Measurements from ENCODE around the gene MARCHF9. TPM values are rescaled to one million over a fixed set of nuclear protein-coding genes. Genes with fewer than 3 reads are reported as not detected.

Gene MARCHF9
- total RNA-seq, 1 donor from 2014 or later: 20.0 TPM

GRCh38 chr12:57749061-57749460 lies 5.8 kb upstream of the MARCHF9 start:
- no peaks in the 10 kb centered on the region for H3K9me3 ChIP-seq
- H3K4me1 ChIP-seq: peaks cover 43% of the 10 kb centered on the region
- no peak for ATAC-seq
- no peaks in the 10 kb centered on the region for H3K27me3 ChIP-seq (ENCODE audit: low read depth)
- H3K36me3 ChIP-seq: peaks cover 46% of the 10 kb centered on the region
- TF ChIP-seq, protein P1, sequence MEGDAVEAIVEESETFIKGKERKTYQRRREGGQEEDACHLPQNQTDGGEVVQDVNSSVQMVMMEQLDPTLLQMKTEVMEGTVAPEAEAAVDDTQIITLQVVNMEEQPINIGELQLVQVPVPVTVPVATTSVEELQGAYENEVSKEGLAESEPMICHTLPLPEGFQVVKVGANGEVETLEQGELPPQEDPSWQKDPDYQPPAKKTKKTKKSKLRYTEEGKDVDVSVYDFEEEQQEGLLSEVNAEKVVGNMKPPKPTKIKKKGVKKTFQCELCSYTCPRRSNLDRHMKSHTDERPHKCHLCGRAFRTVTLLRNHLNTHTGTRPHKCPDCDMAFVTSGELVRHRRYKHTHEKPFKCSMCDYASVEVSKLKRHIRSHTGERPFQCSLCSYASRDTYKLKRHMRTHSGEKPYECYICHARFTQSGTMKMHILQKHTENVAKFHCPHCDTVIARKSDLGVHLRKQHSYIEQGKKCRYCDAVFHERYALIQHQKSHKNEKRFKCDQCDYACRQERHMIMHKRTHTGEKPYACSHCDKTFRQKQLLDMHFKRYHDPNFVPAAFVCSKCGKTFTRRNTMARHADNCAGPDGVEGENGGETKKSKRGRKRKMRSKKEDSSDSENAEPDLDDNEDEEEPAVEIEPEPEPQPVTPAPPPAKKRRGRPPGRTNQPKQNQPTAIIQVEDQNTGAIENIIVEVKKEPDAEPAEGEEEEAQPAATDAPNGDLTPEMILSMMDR (IDR thresholded peaks at IDR 0.05): no peak
- intact Hi-C loops (cut with DNase I): no loop called here
- no peak overlapping the region for H3K4me3 ChIP-seq
- no peak overlapping the region for H3K27ac ChIP-seq
- DNase-seq: no peak

DNA sequence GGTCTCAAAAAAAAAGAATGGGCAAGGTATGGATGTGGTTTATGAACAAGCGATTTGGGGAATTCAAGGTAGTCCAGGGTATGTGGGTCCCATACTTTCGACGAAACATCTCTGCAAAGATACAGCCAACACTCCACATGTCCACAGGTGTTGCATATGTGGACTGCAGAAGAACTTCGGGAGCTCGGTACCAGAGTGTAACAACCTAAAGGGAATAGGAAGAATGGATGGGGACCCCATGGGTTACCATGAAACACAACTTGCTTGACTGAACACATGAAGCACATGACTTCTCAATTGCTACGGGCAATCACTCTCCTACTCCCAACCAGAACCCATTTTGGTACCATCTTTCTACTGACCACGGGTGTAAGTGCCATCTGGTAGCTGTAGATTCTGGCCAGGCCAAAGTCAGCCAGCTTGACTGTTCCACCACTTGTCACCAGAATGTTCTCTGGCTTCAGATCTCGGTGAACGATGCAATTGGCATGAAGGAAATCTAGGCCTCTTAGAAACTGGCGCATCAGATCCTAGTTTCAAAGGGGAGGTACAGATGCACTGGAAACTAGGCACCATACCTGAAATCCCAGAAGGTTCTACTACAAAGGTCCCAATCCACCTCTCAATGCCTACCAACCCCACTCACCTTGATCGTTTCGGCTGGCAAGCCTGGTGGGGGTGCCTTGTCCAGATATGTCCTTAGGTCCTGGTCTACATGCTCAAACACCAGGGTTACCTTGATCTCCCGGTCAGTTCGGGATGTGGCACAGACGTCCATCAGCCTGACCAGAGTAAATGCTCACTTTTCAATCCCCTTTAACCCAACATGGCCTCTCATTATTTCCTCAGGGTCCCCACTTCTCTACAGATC lies 4.1 kb upstream of the MARCHF9 start:
- DNase-seq: no peak
- Histone ChIP-seq H3K4me3 (peak overlapping the region; percentile 84), H3K9me3 (no peaks in the 10 kb centered on the region), H3K27ac (peak overlapping the region; percentile 89), H3K27me3 (ENCODE audit: low read depth) (no peaks in the 10 kb centered on the region), H3K4me1 (peaks cover 42% of the 10 kb centered on the region), H3K36me3 (peaks cover 46% of the 10 kb centered on the region)
- intact Hi-C loops (cut with DNase I): no loop called here
- TF ChIP-seq, protein P1 (IDR thresholded peaks at IDR 0.05): no peak
- ATAC-seq: no peak

- Histone ChIP-seq H3K9me3 (no peaks in the 10 kb centered on the region), H3K4me3 (peak overlapping the region; percentile 84), H3K27ac (peak overlapping the region; percentile 89), H3K27me3 (ENCODE audit: low read depth) (no peaks in the 10 kb centered on the region), H3K4me1 (peaks cover 44% of the 10 kb centered on the region), H3K36me3 (peaks cover 44% of the 10 kb centered on the region)
- ATAC-seq (no peak), DNase-seq (no peak)
- TF ChIP-seq, protein P1 (IDR thresholded peaks at IDR 0.05): no peak
- intact Hi-C loops (cut with DNase I): no loop called here
Observed at GRCh38 chr12:57751432-57751787, 3.5 kb upstream of the MARCHF9 start.

GRCh38 chr12:57751788-57752667 lies 2.9 kb upstream of the MARCHF9 start, which contains the start of gene CDK4:
Gene CDK4, minus strand, starts transcription at chr12:57752310. Its CDS starts 593 bp downstream, at chr12:57751717.
- H3K9me3 ChIP-seq: no peaks in the 10 kb centered on the region
- no peaks in the 10 kb centered on the region for H3K27me3 ChIP-seq (ENCODE audit: low read depth)
- peak within 1 kb of the TSS; percentile 89 for H3K27ac ChIP-seq
- peaks cover 50% of the 10 kb centered on the region for H3K4me1 ChIP-seq
- H3K36me3 ChIP-seq: peaks cover 38% of the 10 kb centered on the region
- peak; percentile 90 to 93 for ATAC-seq
- H3K4me3 ChIP-seq: peak within 1 kb of the TSS; percentile 84
- peak; percentile 99 for DNase-seq
- intact Hi-C loops (cut with DNase I): no loop called here
- TF ChIP-seq, protein P1 (IDR thresholded peaks at IDR 0.05): no peak

DNA sequence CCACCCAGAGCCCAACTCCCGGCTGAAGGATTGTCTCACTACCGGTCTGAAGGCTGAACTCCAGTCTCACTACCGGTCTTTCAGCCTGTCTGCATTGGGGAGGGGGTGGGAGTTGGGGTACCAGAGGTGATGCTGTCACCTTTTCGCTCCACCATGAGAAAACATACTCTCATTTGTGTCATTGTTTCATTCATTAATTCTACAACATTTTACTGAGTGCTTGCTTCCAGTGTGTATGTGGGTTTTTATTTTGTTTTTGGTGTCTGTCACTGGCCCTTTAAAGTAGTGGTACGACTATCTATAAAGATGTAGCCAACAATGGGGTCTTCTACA lies 2.3 kb upstream of the MARCHF9 start:
- peak overlapping the region; percentile 84 for H3K4me3 ChIP-seq
- DNase-seq (no peak), ATAC-seq (no peak)
- no peaks in the 10 kb centered on the region for H3K27me3 ChIP-seq (ENCODE audit: low read depth)
- peaks cover 51% of the 10 kb centered on the region for H3K4me1 ChIP-seq
- H3K9me3 ChIP-seq: no peaks in the 10 kb centered on the region
- TF ChIP-seq, protein P1 (IDR thresholded peaks at IDR 0.05): no peak
- H3K36me3 ChIP-seq: peaks cover 37% of the 10 kb centered on the region
- peak overlapping the region; percentile 69 for H3K27ac ChIP-seq
- intact Hi-C loops (cut with DNase I): no loop called here
